HepG2 (cell line): ENCODE data around the gene MOB3C. TPM values are rescaled to one million over a fixed set of nuclear protein-coding genes. Genes with fewer than 3 reads are reported as not detected.

Experiments used
- CBX2 ChIP-seq, 2 experiments: fragments of 200-600 bp in 1 of 2; sonication (generic); formaldehyde crosslinking in 1 of 2; IDR thresholded peaks; 2 replicates each; pipeline versions ENCODE4 v1.7.0 to v1.8.1; 2018 to 2022; ENCODE audit warnings: low read depth in 2 of 2, low read length in 1 of 2, mild to moderate bottlenecking in 1 of 2, missing genetic modification reagents in 1 of 2
- GLI4 ChIP-seq: sonication (generic); formaldehyde crosslinking; IDR thresholded peaks from 2 replicates; pipeline ENCODE4 v1.5.1; 2020; ENCODE audit warnings: missing genetic modification reagents, mild to moderate bottlenecking, moderate library complexity, borderline replicate concordance
- HOXA3 ChIP-seq: sonication (generic); formaldehyde crosslinking; IDR thresholded peaks from 2 replicates; pipeline ENCODE4 v1.5.0; 2020; ENCODE audit warnings: missing genetic modification reagents
- HOXA5 ChIP-seq: sonication (generic); formaldehyde crosslinking; IDR thresholded peaks from 2 replicates; pipeline ENCODE4 v1.4.0; 2020; ENCODE audit warnings: missing genetic modification reagents
- HOXA7 ChIP-seq: sonication (generic); formaldehyde crosslinking; IDR thresholded peaks from 2 replicates; pipeline ENCODE4 v1.8.1; 2022; ENCODE audit warnings: mild to moderate bottlenecking, missing genetic modification reagents, moderate library complexity
- KMT2A ChIP-seq: sonication (generic); formaldehyde crosslinking; IDR thresholded peaks from 2 replicates; pipeline ENCODE4 v1.4.0; 2020; ENCODE audit warnings: missing genetic modification reagents
- PITX1 ChIP-seq: sonication (generic); formaldehyde crosslinking; IDR thresholded peaks from 2 replicates; pipeline ENCODE4 v1.5.1; 2020; ENCODE audit warnings: mild to moderate bottlenecking, missing genetic modification reagents
- ZNF333 ChIP-seq: sonication (generic); formaldehyde crosslinking; IDR thresholded peaks from 2 replicates; pipeline ENCODE4 v1.4.0; 2020; ENCODE audit warnings: mild to moderate bottlenecking, missing genetic modification reagents, borderline replicate concordance
- ZNF552 ChIP-seq: sonication (generic); formaldehyde crosslinking; IDR thresholded peaks from 2 replicates; pipeline ENCODE4 v1.9.0; 2022; ENCODE audit warnings: missing genetic modification reagents, mild to moderate bottlenecking, borderline replicate concordance
- ZNF749 ChIP-seq: sonication (generic); formaldehyde crosslinking; IDR thresholded peaks from 2 replicates; pipeline ENCODE4 v1.8.0; 2022; ENCODE audit warnings: mild to moderate bottlenecking, missing genetic modification reagents, moderate library complexity, borderline replicate concordance
- ZZZ3 ChIP-seq: sonication (generic); formaldehyde crosslinking; IDR thresholded peaks from 2 replicates; pipeline ENCODE4 v1.4.0; 2020; ENCODE audit warnings: missing genetic modification reagents, mild to moderate bottlenecking, borderline replicate concordance
- polyA plus RNA-seq, 8 experiments: library from polyadenylated mRNA; depleted of rRNA in 3 of 8; stranded (reverse) in 7 of 8; unstranded in 1 of 8; fragments of >200 nt; fragmentation: Illumina TruSeq in 4 of 8; extraction: Trizol in 4 of 8; gene quantifications; 2 replicates each; pipeline versions ENCODE4 v1.2.1 to v1.2.3, GENCODE V29; 2011 to 2016; ENCODE audit warnings: low read depth in 4 of 8, missing spikeins in 1 of 8, mixed read lengths in 1 of 8; ENCODE audit not compliant: insufficient read depth in 1 of 8
- total RNA-seq, 5 experiments: library from RNA; depleted of rRNA; stranded (reverse); fragments of >200 nt; fragmentation: Illumina TruSeq; extraction: Trizol; gene quantifications; 2 replicates each; pipeline ENCODE4 v1.2.3, GENCODE V29; 2016; ENCODE audit warnings: low read depth in 1 of 5
- TF ChIP-seq, protein P1 (sequence below): sonication (generic); formaldehyde crosslinking; IDR thresholded peaks from 2 replicates; pipeline ENCODE4 v1.4.0; 2020; ENCODE audit warnings: missing genetic modification reagents, borderline replicate concordance
- TF ChIP-seq, protein P2 (sequence below): sonication (generic); formaldehyde crosslinking; IDR thresholded peaks from 2 replicates; pipeline ENCODE4 v1.5.1; 2020; ENCODE audit warnings: missing genetic modification reagents, mild to moderate bottlenecking, borderline replicate concordance
- TF ChIP-seq, protein P3 (sequence below): sonication (generic); formaldehyde crosslinking; IDR thresholded peaks from 2 replicates; pipeline ENCODE4 v1.4.0; 2020; ENCODE audit warnings: missing genetic modification reagents, borderline replicate concordance
- TF ChIP-seq, protein P4 (sequence below): sonication (generic); formaldehyde crosslinking; IDR thresholded peaks from 2 replicates; pipeline ENCODE4 v1.5.0; 2020; ENCODE audit warnings: missing genetic modification reagents
- TF ChIP-seq, protein P5 (sequence below): sonication (generic); formaldehyde crosslinking; IDR thresholded peaks from 2 replicates; pipeline ENCODE4 v1.8.0; 2022; ENCODE audit warnings: low read depth, missing genetic modification reagents

Gene MOB3C
- total and polyA plus RNA-seq, 2 of the 13 experiments (the other 11 are each of a cell fraction or from before 2014, with no cell fraction given): 3.5 to 4.1 TPM

DNA sequence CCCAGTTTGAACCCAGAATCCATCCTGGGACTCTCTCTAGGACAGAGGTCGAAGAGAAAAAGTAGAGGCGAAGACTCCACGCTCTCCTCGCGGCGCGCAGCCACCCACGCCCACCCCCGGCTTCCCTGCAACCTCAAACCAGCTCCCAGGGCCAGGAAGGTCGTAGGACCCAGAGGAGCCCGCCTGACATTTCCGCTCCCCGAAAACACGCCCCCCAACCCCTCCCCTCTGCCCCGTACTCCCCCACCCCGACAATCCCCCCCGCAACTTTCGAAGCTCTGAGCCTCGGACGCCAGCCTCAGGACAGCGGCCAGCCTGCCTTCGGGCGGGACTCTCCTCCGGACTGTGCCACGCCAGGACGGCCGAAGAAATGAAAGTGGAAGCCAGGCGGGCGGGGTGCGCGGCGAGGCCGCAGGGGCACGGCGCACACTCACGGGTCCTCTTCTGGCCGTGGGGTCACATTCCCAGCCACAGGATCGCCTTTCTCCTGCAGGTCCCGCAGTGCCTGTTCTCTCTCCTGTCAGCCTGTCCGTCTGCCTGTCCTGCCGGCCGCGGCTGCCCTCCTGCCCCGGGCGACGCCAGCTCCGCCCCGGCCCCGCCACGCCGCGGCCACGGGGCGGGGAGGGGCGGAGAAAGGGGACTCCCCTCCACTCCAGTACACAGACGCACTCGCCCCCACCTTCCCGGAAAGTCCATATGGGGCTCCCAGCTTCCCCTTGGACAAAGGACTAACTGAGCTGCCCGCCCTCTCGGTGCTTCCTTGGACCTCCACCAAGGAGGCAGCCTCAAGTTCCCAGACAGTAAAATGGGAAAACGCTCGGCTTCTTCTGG, at the start of gene MOB3C (continued):
- 0 out of 2 replicates have a peak, but pooled peaks have one; percentile 4 for TF ChIP-seq ZNF749 (CRISPR knock-in tag)
- TF ChIP-seq, protein P1, sequence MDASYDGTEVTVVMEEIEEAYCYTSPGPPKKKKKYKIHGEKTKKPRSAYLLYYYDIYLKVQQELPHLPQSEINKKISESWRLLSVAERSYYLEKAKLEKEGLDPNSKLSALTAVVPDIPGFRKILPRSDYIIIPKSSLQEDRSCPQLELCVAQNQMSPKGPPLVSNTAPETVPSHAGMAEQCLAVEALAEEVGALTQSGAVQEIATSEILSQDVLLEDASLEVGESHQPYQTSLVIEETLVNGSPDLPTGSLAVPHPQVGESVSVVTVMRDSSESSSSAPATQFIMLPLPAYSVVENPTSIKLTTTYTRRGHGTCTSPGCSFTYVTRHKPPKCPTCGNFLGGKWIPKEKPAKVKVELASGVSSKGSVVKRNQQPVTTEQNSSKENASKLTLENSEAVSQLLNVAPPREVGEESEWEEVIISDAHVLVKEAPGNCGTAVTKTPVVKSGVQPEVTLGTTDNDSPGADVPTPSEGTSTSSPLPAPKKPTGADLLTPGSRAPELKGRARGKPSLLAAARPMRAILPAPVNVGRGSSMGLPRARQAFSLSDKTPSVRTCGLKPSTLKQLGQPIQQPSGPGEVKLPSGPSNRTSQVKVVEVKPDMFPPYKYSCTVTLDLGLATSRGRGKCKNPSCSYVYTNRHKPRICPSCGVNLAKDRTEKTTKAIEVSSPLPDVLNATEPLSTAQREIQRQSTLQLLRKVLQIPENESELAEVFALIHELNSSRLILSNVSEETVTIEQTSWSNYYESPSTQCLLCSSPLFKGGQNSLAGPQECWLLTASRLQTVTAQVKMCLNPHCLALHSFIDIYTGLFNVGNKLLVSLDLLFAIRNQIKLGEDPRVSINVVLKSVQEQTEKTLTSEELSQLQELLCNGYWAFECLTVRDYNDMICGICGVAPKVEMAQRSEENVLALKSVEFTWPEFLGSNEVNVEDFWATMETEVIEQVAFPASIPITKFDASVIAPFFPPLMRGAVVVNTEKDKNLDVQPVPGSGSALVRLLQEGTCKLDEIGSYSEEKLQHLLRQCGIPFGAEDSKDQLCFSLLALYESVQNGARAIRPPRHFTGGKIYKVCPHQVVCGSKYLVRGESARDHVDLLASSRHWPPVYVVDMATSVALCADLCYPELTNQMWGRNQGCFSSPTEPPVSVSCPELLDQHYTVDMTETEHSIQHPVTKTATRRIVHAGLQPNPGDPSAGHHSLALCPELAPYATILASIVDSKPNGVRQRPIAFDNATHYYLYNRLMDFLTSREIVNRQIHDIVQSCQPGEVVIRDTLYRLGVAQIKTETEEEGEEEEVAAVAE (CRISPR knock-in tag): no peak
- no peak for TF ChIP-seq HOXA5 (CRISPR knock-in tag)
- no peak for TF ChIP-seq ZNF333 (CRISPR knock-in tag)
- TF ChIP-seq, protein P2, sequence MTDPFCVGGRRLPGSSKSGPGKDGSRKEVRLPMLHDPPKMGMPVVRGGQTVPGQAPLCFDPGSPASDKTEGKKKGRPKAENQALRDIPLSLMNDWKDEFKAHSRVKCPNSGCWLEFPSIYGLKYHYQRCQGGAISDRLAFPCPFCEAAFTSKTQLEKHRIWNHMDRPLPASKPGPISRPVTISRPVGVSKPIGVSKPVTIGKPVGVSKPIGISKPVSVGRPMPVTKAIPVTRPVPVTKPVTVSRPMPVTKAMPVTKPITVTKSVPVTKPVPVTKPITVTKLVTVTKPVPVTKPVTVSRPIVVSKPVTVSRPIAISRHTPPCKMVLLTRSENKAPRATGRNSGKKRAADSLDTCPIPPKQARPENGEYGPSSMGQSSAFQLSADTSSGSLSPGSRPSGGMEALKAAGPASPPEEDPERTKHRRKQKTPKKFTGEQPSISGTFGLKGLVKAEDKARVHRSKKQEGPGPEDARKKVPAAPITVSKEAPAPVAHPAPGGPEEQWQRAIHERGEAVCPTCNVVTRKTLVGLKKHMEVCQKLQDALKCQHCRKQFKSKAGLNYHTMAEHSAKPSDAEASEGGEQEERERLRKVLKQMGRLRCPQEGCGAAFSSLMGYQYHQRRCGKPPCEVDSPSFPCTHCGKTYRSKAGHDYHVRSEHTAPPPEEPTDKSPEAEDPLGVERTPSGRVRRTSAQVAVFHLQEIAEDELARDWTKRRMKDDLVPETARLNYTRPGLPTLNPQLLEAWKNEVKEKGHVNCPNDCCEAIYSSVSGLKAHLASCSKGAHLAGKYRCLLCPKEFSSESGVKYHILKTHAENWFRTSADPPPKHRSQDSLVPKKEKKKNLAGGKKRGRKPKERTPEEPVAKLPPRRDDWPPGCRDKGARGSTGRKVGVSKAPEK (CRISPR knock-in tag): no peak
- TF ChIP-seq HOXA7 (CRISPR knock-in tag): no peak
- no peak for TF ChIP-seq GLI4
- TF ChIP-seq, protein P3, sequence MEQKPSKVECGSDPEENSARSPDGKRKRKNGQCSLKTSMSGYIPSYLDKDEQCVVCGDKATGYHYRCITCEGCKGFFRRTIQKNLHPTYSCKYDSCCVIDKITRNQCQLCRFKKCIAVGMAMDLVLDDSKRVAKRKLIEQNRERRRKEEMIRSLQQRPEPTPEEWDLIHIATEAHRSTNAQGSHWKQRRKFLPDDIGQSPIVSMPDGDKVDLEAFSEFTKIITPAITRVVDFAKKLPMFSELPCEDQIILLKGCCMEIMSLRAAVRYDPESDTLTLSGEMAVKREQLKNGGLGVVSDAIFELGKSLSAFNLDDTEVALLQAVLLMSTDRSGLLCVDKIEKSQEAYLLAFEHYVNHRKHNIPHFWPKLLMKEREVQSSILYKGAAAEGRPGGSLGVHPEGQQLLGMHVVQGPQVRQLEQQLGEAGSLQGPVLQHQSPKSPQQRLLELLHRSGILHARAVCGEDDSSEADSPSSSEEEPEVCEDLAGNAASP (CRISPR knock-in tag): 0 out of 2 replicates have a peak, but pooled peaks have one; percentile 5
- TF ChIP-seq ZZZ3 (CRISPR knock-in tag): no peak
- 0 out of 2 replicates have a peak, but pooled peaks have one; percentile 29 for TF ChIP-seq KMT2A (CRISPR knock-in tag)
- TF ChIP-seq ZNF552: no peak
- TF ChIP-seq, protein P4, sequence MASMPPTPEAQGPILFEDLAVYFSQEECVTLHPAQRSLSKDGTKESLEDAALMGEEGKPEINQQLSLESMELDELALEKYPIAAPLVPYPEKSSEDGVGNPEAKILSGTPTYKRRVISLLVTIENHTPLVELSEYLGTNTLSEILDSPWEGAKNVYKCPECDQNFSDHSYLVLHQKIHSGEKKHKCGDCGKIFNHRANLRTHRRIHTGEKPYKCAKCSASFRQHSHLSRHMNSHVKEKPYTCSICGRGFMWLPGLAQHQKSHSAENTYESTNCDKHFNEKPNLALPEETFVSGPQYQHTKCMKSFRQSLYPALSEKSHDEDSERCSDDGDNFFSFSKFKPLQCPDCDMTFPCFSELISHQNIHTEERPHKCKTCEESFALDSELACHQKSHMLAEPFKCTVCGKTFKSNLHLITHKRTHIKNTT: no peak
- TF ChIP-seq PITX1 (CRISPR knock-in tag): no peak
- TF ChIP-seq, protein P5, sequence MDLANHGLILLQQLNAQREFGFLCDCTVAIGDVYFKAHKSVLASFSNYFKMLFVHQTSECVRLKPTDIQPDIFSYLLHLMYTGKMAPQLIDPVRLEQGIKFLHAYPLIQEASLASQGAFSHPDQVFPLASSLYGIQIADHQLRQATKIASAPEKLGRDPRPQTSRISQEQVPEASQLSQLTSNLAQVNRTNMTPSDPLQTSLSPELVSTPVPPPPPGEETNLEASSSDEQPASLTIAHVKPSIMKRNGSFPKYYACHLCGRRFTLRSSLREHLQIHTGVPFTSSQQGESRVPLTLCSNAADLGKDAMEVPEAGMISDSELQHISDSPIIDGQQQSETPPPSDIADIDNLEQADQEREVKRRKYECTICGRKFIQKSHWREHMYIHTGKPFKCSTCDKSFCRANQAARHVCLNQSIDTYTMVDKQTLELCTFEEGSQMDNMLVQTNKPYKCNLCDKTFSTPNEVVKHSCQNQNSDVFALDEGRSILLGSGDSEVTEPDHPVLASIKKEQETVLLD (CRISPR knock-in tag): peak; percentile 81
- TF ChIP-seq HOXA3 (CRISPR knock-in tag): peak; percentile 46; the same call in 1 of the 2 replicates
- TF ChIP-seq CBX2 (IDR thresholded peaks at IDR 0.05; ENCODE audit: low read depth, low read length): no peak
- TF ChIP-seq CBX2 (CRISPR knock-in tag; IDR thresholded peaks at IDR 0.05; ENCODE audit: low read depth): no peak
